ENCODE data around the gene WDR44.

GRCh38 chrX:118392716-118393115 is 46.8 kb downstream of the WDR44 start:
- TF ChIP-seq CTCF (IDR thresholded peaks at IDR 0.05) (no peak), POLR2AphosphoS5 (IDR thresholded peaks at IDR 0.05; ENCODE audit: low read depth, low read length) (no peak)
